ENCODE results near the gene TNFSF11.

- no peak for TF ChIP-seq EZH2 (IDR thresholded peaks at IDR 0.05; ENCODE audit: insufficient read depth, poor library complexity, severe bottlenecking)
- no peak for TF ChIP-seq EZH2phosphoT487 (IDR thresholded peaks at IDR 0.05; ENCODE audit: insufficient read depth, low read depth)
Measured at GRCh38 chr13:42561752-42562467, 12.0 kb upstream of the TNFSF11 start.
